ENCODE data around the gene HOXC11. TPM values are rescaled to one million over a fixed set of nuclear protein-coding genes. Genes with fewer than 3 reads are reported as not detected.

HOXC11 gene
- polyA plus RNA-seq, 1 experiment = not detected

- H3K9me3 ChIP-seq (ENCODE audit: control insufficient read depth, insufficient read depth, low read length) = peaks cover 12% of the 10 kb centered on the region; the same call in 1 of the 2 replicates
- POLR2A ChIA-PET = interaction anchor here (0.6 kb wide), 1 partner anchor 10 kb away, joined by 3 read pairs; no protein-coding TSS in a partner anchor
These were observed 44.3 kb downstream of the HOXC11 start for GRCh38 chr12:54017027-54017788.

GRCh38 chr12:54017878-54018467 is 45.0 kb downstream of the HOXC11 start:
- TF ChIP-seq CTCF (IDR thresholded peaks at IDR 0.05; ENCODE audit: low read depth, low read length) = no peak
- no peak for DNase-seq (ENCODE audit: low read depth, low spot score)
- peaks cover 12% of the 10 kb centered on the region; the same call in 1 of the 2 replicates for H3K9me3 ChIP-seq (ENCODE audit: control insufficient read depth, insufficient read depth, low read length)
- H3K27ac ChIP-seq (ENCODE audit: low read depth, low read length) = no peak overlapping the region
- H3K4me3 ChIP-seq (ENCODE audit: low read depth, low read length) = peak overlapping the region; percentile 40
- ChIA-PET POLR2A (interaction anchor here (0.6 kb wide), 1 partner anchor 11 kb away, joined by 3 read pairs; no protein-coding TSS in a partner anchor), CTCF (interaction anchor here (1.2 to 1.3 kb wide), 2 partner anchors 11 to 183 kb away, joined by 4 to 12 read pairs; no protein-coding TSS in a partner anchor)
- H3K27me3 ChIP-seq (ENCODE audit: control insufficient read depth, insufficient read depth, low read length) = peaks cover 99% of the 10 kb centered on the region

More at GRCh38 chr12:54017027-54017788, 44.3 kb downstream of the HOXC11 start:
- peak overlapping the region; percentile 40 for H3K4me3 ChIP-seq (ENCODE audit: low read depth, low read length)
- H3K27me3 ChIP-seq (ENCODE audit: control insufficient read depth, insufficient read depth, low read length) = peaks cover 98% of the 10 kb centered on the region
- H3K27ac ChIP-seq (ENCODE audit: low read depth, low read length) = no peak overlapping the region
- DNase-seq (ENCODE audit: low read depth, low spot score) = no peak
- no peak for TF ChIP-seq CTCF (IDR thresholded peaks at IDR 0.05; ENCODE audit: low read depth, low read length)
- CTCF ChIA-PET = interaction anchor here (1.2 to 1.3 kb wide), 2 partner anchors 10 to 184 kb away, joined by 4 to 12 read pairs; no protein-coding TSS in a partner anchor

GRCh38 chr12:54018468-54018984 is 45.6 kb downstream of the HOXC11 start:
- Histone ChIP-seq H3K27ac (ENCODE audit: low read depth, low read length) (no peak overlapping the region), H3K4me3 (ENCODE audit: low read depth, low read length) (no peak overlapping the region), H3K9me3 (ENCODE audit: control insufficient read depth, insufficient read depth, low read length) (peaks cover 12% of the 10 kb centered on the region; the same call in 1 of the 2 replicates), H3K27me3 (ENCODE audit: control insufficient read depth, insufficient read depth, low read length) (peaks cover 99% of the 10 kb centered on the region)
- no peak for DNase-seq (ENCODE audit: low read depth, low spot score)
- TF ChIP-seq CTCF (IDR thresholded peaks at IDR 0.05; ENCODE audit: low read depth, low read length) = no peak
- CTCF ChIA-PET = no interaction called here
- POLR2A ChIA-PET = no interaction called here

GRCh38 chr12:54019091-54019811 is 46.3 kb downstream of the HOXC11 start:
- ChIA-PET POLR2A (no interaction called here), CTCF (interaction anchor here (0.6 kb wide), 1 partner anchor 306 kb away, joined by 5 read pairs; the partner anchor contains the start of gene COPZ1)
- TF ChIP-seq CTCF (IDR thresholded peaks at IDR 0.05; ENCODE audit: low read depth, low read length) = no peak
- no peak overlapping the region for H3K27ac ChIP-seq (ENCODE audit: low read depth, low read length)
- no peak overlapping the region for H3K4me3 ChIP-seq (ENCODE audit: low read depth, low read length)
- peaks cover 99% of the 10 kb centered on the region for H3K27me3 ChIP-seq (ENCODE audit: control insufficient read depth, insufficient read depth, low read length)
- DNase-seq (ENCODE audit: low read depth, low spot score) = no peak
- peaks cover 12% of the 10 kb centered on the region; the same call in 1 of the 2 replicates for H3K9me3 ChIP-seq (ENCODE audit: control insufficient read depth, insufficient read depth, low read length)
